WTC11 (cell line): ENCODE measurements around the gene IGSF11. TPM values are rescaled to one million over a fixed set of nuclear protein-coding genes. Genes with fewer than 3 reads are reported as not detected.

Experiments used
- ATAC-seq: fragments of 200-7000 bp; cut with Tn5 transposase; 2 replicates; pipeline ENCODE4 v1.10.0; 2021; ENCODE audit warnings: mild to moderate bottlenecking, moderate library complexity
- CTCF ChIA-PET: fragments of 300-600 bp; sonication (Branson Sonifier 250); formaldehyde crosslinking; loops from one replicate; lab custom pipeline; 2021; ENCODE audit warnings: antibody characterized with exemption; lab: Charles Lee
- POLR2A ChIA-PET: fragments of 350-600 bp; sonication (Branson Sonifier 250); formaldehyde crosslinking; loops from one replicate; lab custom pipeline; 2021; ENCODE audit warnings: antibody characterized with exemption; lab: Charles Lee
- DNase-seq: peaks from one replicate; pipeline ENCODE4 v3.0.0; 2021; ENCODE audit warnings: low spot score
- H3K27ac Mint-ChIP-seq: 2 replicates; pipeline ENCODE4 v1.8.0; 2021; ENCODE audit warnings: mixed read lengths
- H3K27me3 Mint-ChIP-seq: 2 replicates; pipeline ENCODE4 v1.8.0; 2021; ENCODE audit warnings: low read depth, mild to moderate bottlenecking, moderate library complexity, mixed read lengths
- H3K36me3 Mint-ChIP-seq: 2 replicates; pipeline ENCODE4 v1.8.0; 2021; ENCODE audit warnings: mixed read lengths
- H3K4me1 Mint-ChIP-seq: 2 replicates; pipeline ENCODE4 v1.8.0; 2022; ENCODE audit warnings: mixed read lengths
- H3K4me3 Mint-ChIP-seq: 2 replicates; pipeline ENCODE4 v1.8.0; 2021; ENCODE audit warnings: mild to moderate bottlenecking, moderate library complexity, mixed read lengths
- H3K9me3 Mint-ChIP-seq: 2 replicates; pipeline ENCODE4 v1.8.0; 2021; ENCODE audit warnings: mixed read lengths
- ATF1 ChIP-seq: sonication (generic); formaldehyde crosslinking; IDR thresholded peaks from 2 replicates; pipeline ENCODE4 v1.8.1; 2023; ENCODE audit warnings: mild to moderate bottlenecking, moderate library complexity, missing genetic modification reagents
- CREB1 ChIP-seq: sonication (generic); formaldehyde crosslinking; IDR thresholded peaks from 2 replicates; pipeline ENCODE4 v1.8.0; 2023; ENCODE audit warnings: mild to moderate bottlenecking, missing genetic modification reagents
- FOXK1 ChIP-seq: sonication (generic); formaldehyde crosslinking; IDR thresholded peaks from 2 replicates; pipeline ENCODE4 v1.8.0; 2022; ENCODE audit warnings: mild to moderate bottlenecking, moderate library complexity, missing genetic modification reagents
- FOXP1 ChIP-seq: sonication (generic); formaldehyde crosslinking; IDR thresholded peaks from 2 replicates; pipeline ENCODE4 v1.8.0; 2022; ENCODE audit warnings: missing genetic modification reagents, mild to moderate bottlenecking, moderate library complexity, borderline replicate concordance
- GRHL2 ChIP-seq: fragments of 250-450 bp; sonication (Bioruptor Pico); IDR thresholded peaks from 2 replicates; pipeline ENCODE4 v1.8.0; 2022; ENCODE audit warnings: mild to moderate bottlenecking, moderate library complexity; ENCODE audit not compliant: insufficient replicate concordance, severe bottlenecking
- GTF2I ChIP-seq: fragments of 250-450 bp; sonication (Bioruptor Pico); conservative IDR thresholded peaks from 2 replicates; pipeline ENCODE4 v1.4.0; 2021; ENCODE audit warnings: mild to moderate bottlenecking
- HMGA2 ChIP-seq: fragments of 250-450 bp; sonication (Bioruptor Pico); IDR thresholded peaks from 2 replicates; pipeline ENCODE4 v1.4.0; 2021; ENCODE audit warnings: mild to moderate bottlenecking, moderate library complexity
- KAT7 ChIP-seq: sonication (generic); formaldehyde crosslinking; IDR thresholded peaks from 2 replicates; pipeline ENCODE4 v1.8.1; 2023; ENCODE audit warnings: missing genetic modification reagents, mild to moderate bottlenecking, borderline replicate concordance
- ZNF219 ChIP-seq: sonication (generic); formaldehyde crosslinking; IDR thresholded peaks from 2 replicates; pipeline ENCODE4 v1.8.0; 2023; ENCODE audit warnings: missing genetic modification reagents, mild to moderate bottlenecking, borderline replicate concordance
- ZNF232 ChIP-seq: sonication (generic); formaldehyde crosslinking; IDR thresholded peaks from 2 replicates; pipeline ENCODE4 v1.8.0; 2022; ENCODE audit warnings: mild to moderate bottlenecking, missing genetic modification reagents
- ZNF671 ChIP-seq: fragments of 250-450 bp; sonication (Bioruptor Pico); IDR thresholded peaks from 2 replicates; pipeline ENCODE4 v1.8.0; 2021; ENCODE audit warnings: mild to moderate bottlenecking
- total RNA-seq: library from RNA; stranded (reverse); gene quantifications from 3 replicates; pipeline ENCODE4 v1.2.3, GENCODE V29; 2021
- TF ChIP-seq, protein P1 (sequence below): fragments of 250-450 bp; sonication (Bioruptor Pico); conservative IDR thresholded peaks from 2 replicates; pipeline ENCODE4 v1.9.0; 2021; ENCODE audit warnings: mild to moderate bottlenecking
- TF ChIP-seq, protein P2 (sequence below): sonication (generic); formaldehyde crosslinking; IDR thresholded peaks from 2 replicates; pipeline ENCODE4 v1.8.1; 2023; ENCODE audit warnings: mild to moderate bottlenecking, missing genetic modification reagents, moderate library complexity
- TF ChIP-seq, protein P3 (sequence below): sonication (generic); formaldehyde crosslinking; conservative IDR thresholded peaks from 2 replicates; pipeline ENCODE4 v1.8.1; 2022; ENCODE audit warnings: mild to moderate bottlenecking, missing genetic modification reagents
- TF ChIP-seq, protein P4 (sequence below): sonication (generic); formaldehyde crosslinking; IDR thresholded peaks from 2 replicates; pipeline ENCODE4 v1.8.1; 2022; ENCODE audit warnings: low read depth, mild to moderate bottlenecking, moderate library complexity, missing genetic modification reagents, borderline replicate concordance
- TF ChIP-seq, protein P5 (sequence below): fragments of 250-450 bp; sonication (Bioruptor Pico); IDR thresholded peaks from 2 replicates; pipeline ENCODE4 v1.9.0; 2021; ENCODE audit warnings: mild to moderate bottlenecking
- TF ChIP-seq, protein P6 (sequence below): sonication (generic); formaldehyde crosslinking; IDR thresholded peaks from 2 replicates; pipeline ENCODE4 v1.8.0; 2022; ENCODE audit warnings: mild to moderate bottlenecking, missing genetic modification reagents
- TF ChIP-seq, protein P7 (sequence below): fragments of 200-600 bp; IDR thresholded peaks from 2 replicates; pipeline ENCODE4 v1.8.0; 2022; ENCODE audit warnings: antibody characterized with exemption
- TF ChIP-seq, protein P8 (sequence below): fragments of 250-450 bp; sonication (Bioruptor Pico); IDR thresholded peaks from 2 replicates; pipeline ENCODE4 v1.9.0; 2021; ENCODE audit warnings: mild to moderate bottlenecking

Gene IGSF11
- total RNA-seq, 1 experiment from 2014 or later: 1.6 TPM

DNA sequence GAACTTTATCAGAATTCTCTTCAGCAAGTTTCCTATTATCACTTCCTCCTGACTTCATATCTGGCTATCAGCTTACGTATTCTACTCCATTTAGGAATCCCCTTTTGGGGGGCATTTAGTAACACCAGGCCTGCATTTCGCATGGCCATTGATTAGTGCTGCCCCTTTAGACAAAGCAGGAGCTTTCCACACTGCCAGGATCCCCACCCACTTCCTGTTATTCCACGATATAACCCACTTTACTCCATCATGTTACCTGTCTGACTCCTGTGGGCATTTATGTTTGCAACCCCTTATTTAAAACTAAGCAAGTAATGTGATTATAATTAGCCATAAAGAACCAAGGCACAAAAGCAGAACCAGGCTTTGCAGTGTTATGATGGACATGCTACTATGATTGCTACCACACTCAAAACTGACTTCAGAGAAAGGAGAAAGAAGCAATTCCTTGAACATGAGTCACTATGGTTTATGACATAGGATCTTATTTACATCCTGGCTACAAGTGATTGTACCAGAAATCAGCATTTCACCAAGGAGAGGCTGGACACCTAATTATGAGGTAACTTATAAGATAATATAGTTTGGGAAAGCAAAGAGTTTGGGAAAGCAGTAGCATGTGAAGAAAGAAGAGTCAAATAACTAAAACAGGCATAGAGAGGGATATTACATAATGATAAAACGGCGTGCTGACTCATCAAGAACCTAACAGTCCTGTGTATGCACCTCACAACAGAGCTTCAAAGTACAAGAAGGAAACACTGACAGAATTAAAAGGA, 96.3 kb downstream of the IGSF11 start:
- CTCF ChIA-PET: no interaction called here
- no peak overlapping the region for H3K27ac Mint-ChIP-seq
- 0 out of 2 replicates have a peak, but pooled peaks cover 4% of the 10 kb centered on the region for H3K4me1 Mint-ChIP-seq
- no peaks in the 10 kb centered on the region for H3K36me3 Mint-ChIP-seq
- DNase-seq: no peak
- TF ChIP-seq HMGA2 (no peak), CREB1 (CRISPR knock-in tag) (no peak), ZNF671 (CRISPR knock-in tag) (no peak), ZNF232 (CRISPR knock-in tag) (no peak), ZNF219 (CRISPR knock-in tag) (no peak), GRHL2 (CRISPR knock-in tag) (no peak)
- TF ChIP-seq, protein P1, sequence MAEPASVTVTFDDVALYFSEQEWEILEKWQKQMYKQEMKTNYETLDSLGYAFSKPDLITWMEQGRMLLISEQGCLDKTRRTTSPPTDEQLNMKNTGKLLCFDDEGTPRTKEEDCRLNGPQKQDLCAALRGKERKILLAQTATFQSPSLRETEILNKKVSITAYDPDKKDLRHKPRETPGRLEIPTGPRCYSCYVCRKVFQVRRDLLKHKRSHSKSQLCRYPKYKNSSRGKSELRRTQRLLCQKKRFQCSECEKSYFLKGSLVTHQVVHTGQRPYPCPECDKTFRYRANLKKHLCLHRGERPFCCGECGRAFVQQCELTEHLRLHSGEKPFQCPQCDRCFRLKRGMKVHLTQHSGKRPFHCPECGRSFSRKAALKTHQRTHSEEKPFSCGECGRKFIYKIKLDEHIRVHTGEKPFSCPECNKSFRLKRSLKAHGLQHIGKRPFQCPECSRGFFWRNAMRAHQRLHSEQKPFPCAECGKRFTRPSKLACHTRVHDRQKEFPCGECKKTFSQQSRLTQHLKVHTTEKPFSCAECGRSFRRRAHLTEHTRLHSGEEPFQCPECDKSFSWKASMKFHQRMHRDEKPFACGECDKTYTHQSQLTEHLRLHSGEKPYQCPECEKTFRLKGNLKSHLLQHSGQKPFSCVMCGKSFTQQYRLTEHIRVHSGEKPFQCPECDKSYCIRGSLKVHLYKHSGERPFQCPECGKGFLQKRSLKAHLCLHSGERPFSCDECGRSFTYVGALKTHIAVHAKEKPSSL (CRISPR knock-in tag): no peak
- TF ChIP-seq, protein P2, sequence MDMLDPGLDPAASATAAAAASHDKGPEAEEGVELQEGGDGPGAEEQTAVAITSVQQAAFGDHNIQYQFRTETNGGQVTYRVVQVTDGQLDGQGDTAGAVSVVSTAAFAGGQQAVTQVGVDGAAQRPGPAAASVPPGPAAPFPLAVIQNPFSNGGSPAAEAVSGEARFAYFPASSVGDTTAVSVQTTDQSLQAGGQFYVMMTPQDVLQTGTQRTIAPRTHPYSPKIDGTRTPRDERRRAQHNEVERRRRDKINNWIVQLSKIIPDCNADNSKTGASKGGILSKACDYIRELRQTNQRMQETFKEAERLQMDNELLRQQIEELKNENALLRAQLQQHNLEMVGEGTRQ (CRISPR knock-in tag): no peak
- TF ChIP-seq, protein P3, sequence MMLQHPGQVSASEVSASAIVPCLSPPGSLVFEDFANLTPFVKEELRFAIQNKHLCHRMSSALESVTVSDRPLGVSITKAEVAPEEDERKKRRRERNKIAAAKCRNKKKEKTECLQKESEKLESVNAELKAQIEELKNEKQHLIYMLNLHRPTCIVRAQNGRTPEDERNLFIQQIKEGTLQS (CRISPR knock-in tag): no peak
- TF ChIP-seq, all 79 proteins: peak for 0
- no peak for ATAC-seq
- Mint-ChIP-seq H3K9me3 (peaks cover 7% of the 10 kb centered on the region; the same call in 1 of the 2 replicates), H3K4me3 (no peak overlapping the region), H3K27me3 (no peaks in the 10 kb centered on the region)
- POLR2A ChIA-PET: no interaction called here

DNA sequence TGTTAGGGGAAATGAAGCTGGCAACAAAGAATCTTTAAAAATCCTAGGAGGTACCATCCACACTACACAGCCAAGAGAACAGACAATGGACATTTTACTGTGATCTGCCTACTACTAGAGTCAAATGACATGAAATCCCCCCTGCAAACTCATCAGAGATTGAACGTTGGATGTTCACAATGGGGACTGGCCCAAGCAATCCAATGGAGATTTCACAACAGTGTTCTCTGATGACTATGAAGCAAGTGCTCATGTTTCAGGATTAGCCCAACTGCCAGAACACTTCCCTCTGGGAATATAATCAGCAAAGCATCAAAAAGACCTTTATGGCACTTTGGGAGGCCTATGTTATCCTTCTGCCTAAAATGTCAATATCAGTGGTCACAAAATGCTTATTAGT, 97.8 kb downstream of the IGSF11 start:
- Mint-ChIP-seq H3K9me3 (peaks cover 7% of the 10 kb centered on the region; the same call in 1 of the 2 replicates), H3K4me1 (no peaks in the 10 kb centered on the region), H3K36me3 (no peaks in the 10 kb centered on the region), H3K27me3 (no peaks in the 10 kb centered on the region), H3K27ac (no peak overlapping the region), H3K4me3 (no peak overlapping the region)
- DNase-seq (no peak), ATAC-seq (no peak)
- ChIA-PET CTCF (no interaction called here), POLR2A (no interaction called here)
- TF ChIP-seq GTF2I (CRISPR knock-in tag) (no peak), ATF1 (CRISPR knock-in tag) (no peak), FOXP1 (CRISPR knock-in tag) (no peak), ZNF232 (CRISPR knock-in tag) (no peak), FOXK1 (CRISPR knock-in tag) (no peak), KAT7 (no peak)
- TF ChIP-seq, protein P1 (CRISPR knock-in tag): no peak
- TF ChIP-seq, protein P4, sequence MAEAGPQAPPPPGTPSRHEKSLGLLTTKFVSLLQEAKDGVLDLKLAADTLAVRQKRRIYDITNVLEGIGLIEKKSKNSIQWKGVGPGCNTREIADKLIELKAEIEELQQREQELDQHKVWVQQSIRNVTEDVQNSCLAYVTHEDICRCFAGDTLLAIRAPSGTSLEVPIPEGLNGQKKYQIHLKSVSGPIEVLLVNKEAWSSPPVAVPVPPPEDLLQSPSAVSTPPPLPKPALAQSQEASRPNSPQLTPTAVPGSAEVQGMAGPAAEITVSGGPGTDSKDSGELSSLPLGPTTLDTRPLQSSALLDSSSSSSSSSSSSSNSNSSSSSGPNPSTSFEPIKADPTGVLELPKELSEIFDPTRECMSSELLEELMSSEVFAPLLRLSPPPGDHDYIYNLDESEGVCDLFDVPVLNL (CRISPR knock-in tag): no peak
- TF ChIP-seq, protein P5, sequence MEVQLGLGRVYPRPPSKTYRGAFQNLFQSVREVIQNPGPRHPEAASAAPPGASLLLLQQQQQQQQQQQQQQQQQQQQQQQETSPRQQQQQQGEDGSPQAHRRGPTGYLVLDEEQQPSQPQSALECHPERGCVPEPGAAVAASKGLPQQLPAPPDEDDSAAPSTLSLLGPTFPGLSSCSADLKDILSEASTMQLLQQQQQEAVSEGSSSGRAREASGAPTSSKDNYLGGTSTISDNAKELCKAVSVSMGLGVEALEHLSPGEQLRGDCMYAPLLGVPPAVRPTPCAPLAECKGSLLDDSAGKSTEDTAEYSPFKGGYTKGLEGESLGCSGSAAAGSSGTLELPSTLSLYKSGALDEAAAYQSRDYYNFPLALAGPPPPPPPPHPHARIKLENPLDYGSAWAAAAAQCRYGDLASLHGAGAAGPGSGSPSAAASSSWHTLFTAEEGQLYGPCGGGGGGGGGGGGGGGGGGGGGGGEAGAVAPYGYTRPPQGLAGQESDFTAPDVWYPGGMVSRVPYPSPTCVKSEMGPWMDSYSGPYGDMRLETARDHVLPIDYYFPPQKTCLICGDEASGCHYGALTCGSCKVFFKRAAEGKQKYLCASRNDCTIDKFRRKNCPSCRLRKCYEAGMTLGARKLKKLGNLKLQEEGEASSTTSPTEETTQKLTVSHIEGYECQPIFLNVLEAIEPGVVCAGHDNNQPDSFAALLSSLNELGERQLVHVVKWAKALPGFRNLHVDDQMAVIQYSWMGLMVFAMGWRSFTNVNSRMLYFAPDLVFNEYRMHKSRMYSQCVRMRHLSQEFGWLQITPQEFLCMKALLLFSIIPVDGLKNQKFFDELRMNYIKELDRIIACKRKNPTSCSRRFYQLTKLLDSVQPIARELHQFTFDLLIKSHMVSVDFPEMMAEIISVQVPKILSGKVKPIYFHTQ (CRISPR knock-in tag): no peak
- TF ChIP-seq, protein P6, sequence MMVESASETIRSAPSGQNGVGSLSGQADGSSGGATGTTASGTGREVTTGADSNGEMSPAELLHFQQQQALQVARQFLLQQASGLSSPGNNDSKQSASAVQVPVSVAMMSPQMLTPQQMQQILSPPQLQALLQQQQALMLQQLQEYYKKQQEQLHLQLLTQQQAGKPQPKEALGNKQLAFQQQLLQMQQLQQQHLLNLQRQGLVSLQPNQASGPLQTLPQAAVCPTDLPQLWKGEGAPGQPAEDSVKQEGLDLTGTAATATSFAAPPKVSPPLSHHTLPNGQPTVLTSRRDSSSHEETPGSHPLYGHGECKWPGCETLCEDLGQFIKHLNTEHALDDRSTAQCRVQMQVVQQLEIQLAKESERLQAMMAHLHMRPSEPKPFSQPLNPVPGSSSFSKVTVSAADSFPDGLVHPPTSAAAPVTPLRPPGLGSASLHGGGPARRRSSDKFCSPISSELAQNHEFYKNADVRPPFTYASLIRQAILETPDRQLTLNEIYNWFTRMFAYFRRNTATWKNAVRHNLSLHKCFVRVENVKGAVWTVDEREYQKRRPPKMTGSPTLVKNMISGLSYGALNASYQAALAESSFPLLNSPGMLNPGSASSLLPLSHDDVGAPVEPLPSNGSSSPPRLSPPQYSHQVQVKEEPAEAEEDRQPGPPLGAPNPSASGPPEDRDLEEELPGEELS (CRISPR knock-in tag): no peak
- TF ChIP-seq, protein P7, sequence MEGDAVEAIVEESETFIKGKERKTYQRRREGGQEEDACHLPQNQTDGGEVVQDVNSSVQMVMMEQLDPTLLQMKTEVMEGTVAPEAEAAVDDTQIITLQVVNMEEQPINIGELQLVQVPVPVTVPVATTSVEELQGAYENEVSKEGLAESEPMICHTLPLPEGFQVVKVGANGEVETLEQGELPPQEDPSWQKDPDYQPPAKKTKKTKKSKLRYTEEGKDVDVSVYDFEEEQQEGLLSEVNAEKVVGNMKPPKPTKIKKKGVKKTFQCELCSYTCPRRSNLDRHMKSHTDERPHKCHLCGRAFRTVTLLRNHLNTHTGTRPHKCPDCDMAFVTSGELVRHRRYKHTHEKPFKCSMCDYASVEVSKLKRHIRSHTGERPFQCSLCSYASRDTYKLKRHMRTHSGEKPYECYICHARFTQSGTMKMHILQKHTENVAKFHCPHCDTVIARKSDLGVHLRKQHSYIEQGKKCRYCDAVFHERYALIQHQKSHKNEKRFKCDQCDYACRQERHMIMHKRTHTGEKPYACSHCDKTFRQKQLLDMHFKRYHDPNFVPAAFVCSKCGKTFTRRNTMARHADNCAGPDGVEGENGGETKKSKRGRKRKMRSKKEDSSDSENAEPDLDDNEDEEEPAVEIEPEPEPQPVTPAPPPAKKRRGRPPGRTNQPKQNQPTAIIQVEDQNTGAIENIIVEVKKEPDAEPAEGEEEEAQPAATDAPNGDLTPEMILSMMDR: no peak
- TF ChIP-seq, protein P8, sequence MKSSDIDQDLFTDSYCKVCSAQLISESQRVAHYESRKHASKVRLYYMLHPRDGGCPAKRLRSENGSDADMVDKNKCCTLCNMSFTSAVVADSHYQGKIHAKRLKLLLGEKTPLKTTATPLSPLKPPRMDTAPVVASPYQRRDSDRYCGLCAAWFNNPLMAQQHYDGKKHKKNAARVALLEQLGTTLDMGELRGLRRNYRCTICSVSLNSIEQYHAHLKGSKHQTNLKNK (CRISPR knock-in tag): no peak
